IMR-90 (cell line): ENCODE results near the gene RFX5. TPM values are rescaled to one million over a fixed set of nuclear protein-coding genes. Genes with fewer than 3 reads are reported as not detected.
A peak's percentile ranks its signal among the peaks of the same experiment; 100 is the strongest.

Experiments
- ATAC-seq: fragments of 200-7000 bp; cut with Tn5 transposase; 2 replicates; pipeline ENCODE4 v1.9.1; 2020; ENCODE audit warnings: low read depth, mild to moderate bottlenecking, moderate library complexity
- BruUV-seq: library from RNA; stranded (reverse); fragments of 400-500 nt; replicated peaks from 2 replicates; lab custom pipeline; 2021; lab: Mats Ljungman, UMichigan
- CTCF ChIA-PET: fragments of 300-600 bp; formaldehyde crosslinking; extraction: SDS; loops from one replicate; lab custom pipeline; 2021; ENCODE audit warnings: antibody characterized with exemption; lab: Yijun Ruan, JAX
- POLR2A ChIA-PET: fragments of 300-600 bp; sonication (Branson Sonifier 250); formaldehyde crosslinking; loops from one replicate; lab custom pipeline; 2022; ENCODE audit warnings: antibody characterized with exemption; ENCODE audit not compliant: unreplicated experiment; lab: Charles Lee
- DNase-seq: peaks from one replicate; pipeline ENCODE4 v3.0.0; 2013
- H2AFZ ChIP-seq: replicated peaks from 2 replicates; pipeline ENCODE3; 2013; ENCODE audit warnings: low read length, mild to moderate bottlenecking; ENCODE audit not compliant: poor library complexity
- H2AK5ac ChIP-seq: 2 replicates; pipeline ENCODE4 v1.6.1; 2013; ENCODE audit warnings: low read depth, low read length, inconsistent platforms
- H2AK9ac ChIP-seq: replicated peaks from 2 replicates; pipeline ENCODE3; 2013; ENCODE audit warnings: mild to moderate bottlenecking, low read depth, low read length, moderate library complexity; ENCODE audit not compliant: poor library complexity
- H2BK120ac ChIP-seq: 2 replicates; pipeline ENCODE4 v1.6.1; 2013; ENCODE audit warnings: low read depth, low read length, inconsistent platforms
- H2BK15ac ChIP-seq: 3 replicates; pipeline ENCODE4 v1.6.1; 2013; ENCODE audit warnings: low read depth, low read length, inconsistent platforms
- H2BK20ac ChIP-seq: 2 replicates; pipeline ENCODE4 v1.6.1; 2013; ENCODE audit warnings: low read depth, mild to moderate bottlenecking, inconsistent platforms, low read length, moderate library complexity
- H2BK5ac ChIP-seq: 2 replicates; pipeline ENCODE4 v1.6.1; 2013; ENCODE audit warnings: mild to moderate bottlenecking, low read depth, low read length, inconsistent platforms; ENCODE audit not compliant: poor library complexity, severe bottlenecking
- H3K14ac ChIP-seq: replicated peaks from 2 replicates; pipeline ENCODE4 v1.6.1; 2013; ENCODE audit warnings: low read depth, low read length, inconsistent platforms
- H3K18ac ChIP-seq: 2 replicates; pipeline ENCODE4 v1.6.1; 2013; ENCODE audit warnings: low read depth, low read length, control low read depth
- H3K23ac ChIP-seq: 2 replicates; pipeline ENCODE4 v1.6.1; 2013; ENCODE audit warnings: low read depth, low read length, inconsistent platforms
- H3K27ac ChIP-seq: 2 replicates; pipeline ENCODE4 v1.5.1; 2013; ENCODE audit warnings: mild to moderate bottlenecking, control low read depth, low read length; ENCODE audit not compliant: insufficient read depth
- H3K27me3 ChIP-seq: 2 replicates; pipeline ENCODE4 v1.6.1; 2013; ENCODE audit warnings: low read length; ENCODE audit not compliant: control insufficient read depth, insufficient read depth
- H3K36me3 ChIP-seq: 2 replicates; pipeline ENCODE4 v1.6.1; 2013; ENCODE audit warnings: low read length, mixed read lengths; ENCODE audit not compliant: control insufficient read depth, insufficient read depth
- H3K4ac ChIP-seq: 2 replicates; pipeline ENCODE4 v1.6.1; 2013; ENCODE audit warnings: low read depth, low read length, inconsistent platforms
- H3K4me1 ChIP-seq: 2 replicates; pipeline ENCODE4 v1.6.1; 2013; ENCODE audit warnings: low read length, mixed read lengths; ENCODE audit not compliant: control insufficient read depth, insufficient read depth
- H3K4me2 ChIP-seq: 2 replicates; pipeline ENCODE4 v1.6.1; 2013; ENCODE audit warnings: low read depth, mild to moderate bottlenecking, control low read depth, low read length, moderate library complexity
- H3K4me3 ChIP-seq: 2 replicates; pipeline ENCODE4 v1.5.1; 2013; ENCODE audit warnings: low read depth, mild to moderate bottlenecking, control low read depth, low read length, moderate library complexity; ENCODE audit not compliant: insufficient read depth
- H3K56ac ChIP-seq: 2 replicates; pipeline ENCODE4 v1.6.1; 2013; ENCODE audit warnings: low read length, inconsistent platforms; ENCODE audit not compliant: insufficient read depth; ENCODE audit errors: extremely low read depth
- H3K79me1 ChIP-seq, 2 experiments: 2 replicates each; pipeline ENCODE4 v1.6.1; 2013; ENCODE audit warnings: low read length in 2 of 2, inconsistent platforms in 1 of 2, low read depth in 1 of 2
- H3K9ac ChIP-seq: 2 replicates; pipeline ENCODE4 v1.6.1; 2013; ENCODE audit warnings: low read depth, low read length, control low read depth
- H3K9me1 ChIP-seq: 2 replicates; pipeline ENCODE4 v1.6.1; 2013; ENCODE audit warnings: low read length, inconsistent platforms; ENCODE audit not compliant: insufficient read depth
- H3K9me3 ChIP-seq: 2 replicates; pipeline ENCODE4 v1.6.1; 2013; ENCODE audit warnings: low read length; ENCODE audit not compliant: control insufficient read depth, insufficient read depth
- H4K20me1 ChIP-seq: 2 replicates; pipeline ENCODE4 v1.6.1; 2013; ENCODE audit warnings: low read length, inconsistent platforms; ENCODE audit not compliant: insufficient read depth
- H4K5ac ChIP-seq: 2 replicates; pipeline ENCODE4 v1.6.1; 2013; ENCODE audit warnings: mild to moderate bottlenecking, low read depth, low read length, control low read depth
- H4K8ac ChIP-seq, 2 experiments: 2 replicates each; pipeline ENCODE4 v1.6.1; 2013; ENCODE audit warnings: low read depth in 2 of 2, low read length in 2 of 2, control low read depth in 1 of 2, inconsistent platforms in 1 of 2
- H4K91ac ChIP-seq: 2 replicates; pipeline ENCODE4 v1.6.1; 2013; ENCODE audit warnings: low read depth, low read length, inconsistent platforms; ENCODE audit not compliant: insufficient read depth
- BHLHE40 ChIP-seq: fragments of 150-350 bp; IDR thresholded peaks from 2 replicates; pipeline ENCODE4 v1.6.1; 2016; ENCODE audit warnings: mild to moderate bottlenecking, low read depth, low read length
- CEBPB ChIP-seq: IDR thresholded peaks from 2 replicates; pipeline ENCODE4 v1.6.1; 2012; ENCODE audit warnings: low read depth, low read length, improper control_type of control experiment
- CHD1 ChIP-seq: IDR thresholded peaks from 2 replicates; pipeline ENCODE4 v1.6.1; 2012; ENCODE audit warnings: low read depth, low read length, improper control_type of control experiment
- CTCF ChIP-seq: conservative IDR thresholded peaks from 2 replicates; pipeline ENCODE4 v1.5.1; 2012; ENCODE audit warnings: mild to moderate bottlenecking, low read depth, low read length, improper control_type of control experiment
- ELK1 ChIP-seq: fragments of 150-350 bp; IDR thresholded peaks from 2 replicates; pipeline ENCODE4 v1.6.1; 2016; ENCODE audit warnings: low read depth, mild to moderate bottlenecking, low read length, moderate library complexity, borderline replicate concordance
- FOS ChIP-seq: fragments of 150-350 bp; IDR thresholded peaks from 2 replicates; pipeline ENCODE4 v1.6.1; 2016; ENCODE audit warnings: low read depth, low read length
- MAFK ChIP-seq: IDR thresholded peaks from 2 replicates; pipeline ENCODE4 v1.6.1; 2012; ENCODE audit warnings: low read depth, low read length, improper control_type of control experiment
- MAZ ChIP-seq: IDR thresholded peaks from 2 replicates; pipeline ENCODE4 v1.6.1; 2012; ENCODE audit warnings: low read depth, mild to moderate bottlenecking, low read length, improper control_type of control experiment, moderate library complexity, borderline replicate concordance
- MXI1 ChIP-seq: IDR thresholded peaks from 2 replicates; pipeline ENCODE4 v1.6.1; 2012; ENCODE audit warnings: low read depth, mild to moderate bottlenecking, low read length, moderate library complexity, borderline replicate concordance
- NFE2L2 ChIP-seq: fragments of 150-350 bp; IDR thresholded peaks from 2 replicates; pipeline ENCODE4 v1.6.1; 2016; ENCODE audit warnings: low read depth, mild to moderate bottlenecking, low read length
- POLR2A ChIP-seq: IDR thresholded peaks from 2 replicates; pipeline ENCODE4 v1.6.1; 2012; ENCODE audit warnings: mild to moderate bottlenecking, low read depth, low read length
- RAD21 ChIP-seq: IDR thresholded peaks from 2 replicates; pipeline ENCODE4 v1.6.1; 2012; ENCODE audit warnings: low read length, improper control_type of control experiment
- RCOR1 ChIP-seq: IDR thresholded peaks from 2 replicates; pipeline ENCODE4 v1.6.1; 2012; ENCODE audit warnings: mild to moderate bottlenecking, low read length, improper control_type of control experiment; ENCODE audit not compliant: insufficient replicate concordance
- RFX5 ChIP-seq: IDR thresholded peaks from 2 replicates; pipeline ENCODE4 v1.8.0; 2012; ENCODE audit warnings: low read depth, mild to moderate bottlenecking, low read length, moderate library complexity
- SMC3 ChIP-seq: fragments of 150-350 bp; IDR thresholded peaks from 2 replicates; pipeline ENCODE4 v1.6.1; 2016; ENCODE audit warnings: low read depth, mild to moderate bottlenecking, antibody characterized with exemption, low read length, moderate library complexity
- USF2 ChIP-seq: fragments of 150-350 bp; IDR thresholded peaks from 2 replicates; pipeline ENCODE4 v1.6.1; 2017; ENCODE audit warnings: mild to moderate bottlenecking, antibody characterized with exemption, low read length, low read depth
- WGBS, 2 experiments: methylation state at CpG; one replicate each; pipeline versions ENCODE4 v1.1.5 to v1.1.7; 2013; ENCODE audit warnings: missing lambda C conversion rate in 2 of 2; ENCODE audit not compliant: insufficient read length in 1 of 2; ENCODE audit errors: extremely low coverage in 2 of 2; 5-methylcytosine and 5-hydroxymethylcytosine counted together
- dilution Hi-C: fragments of 300-500 bp; cut with HindIII; formaldehyde crosslinking; loops from one replicate; pipeline ENCODE4 v1.14.3; 2018; ENCODE audit warnings: low sequenced_read_pairs; ENCODE audit not compliant: unreplicated experiment
- in situ Hi-C: fragments of 300-500 bp; cut with MboI; formaldehyde crosslinking; loops from 3 replicates; pipeline ENCODE4 v1.14.3; 2019; ENCODE audit warnings: low sequenced_read_pairs, inconsistent platforms, mixed read lengths
- intact Hi-C: fragments of 100-400 bp; cut with micrococcal nuclease; formaldehyde crosslinking; loops from 2 replicates; pipeline ENCODE4 v1.10.0; 2022
- polyA plus RNA-seq, 3 experiments: library from polyadenylated mRNA; depleted of rRNA; stranded (reverse); fragments of >200 nt; gene quantifications; 2 replicates each; pipeline ENCODE4 v1.2.3, GENCODE V29; 2012; ENCODE audit warnings: low replicate concordance in 1 of 3
- total RNA-seq: library from RNA; depleted of rRNA; stranded (reverse); fragments of >200 nt; gene quantifications from 2 replicates; pipeline ENCODE4 v1.2.3, GENCODE V29; 2012

The RFX5 gene
- total and polyA plus RNA-seq, 2 of the 4 experiments (the other 2 are of a cell fraction) = 29.3 to 44.4 TPM

- dilution Hi-C loops = no loop called here
- in situ Hi-C loops = no loop called here
- Histone ChIP-seq H2BK5ac (no peak overlapping the region), H4K8ac (no peak overlapping the region), H2BK120ac (no peak overlapping the region), H3K18ac (no peak overlapping the region), H3K79me1 (peaks cover 0 to 10% of the 10 kb centered on the region in 2 experiments; a peak in 1 of 4 replicates), H2BK15ac (no peak overlapping the region), H2BK20ac (no peak overlapping the region), H4K5ac (no peak overlapping the region), H3K9me1 (peaks cover 9% of the 10 kb centered on the region), H2AK5ac (no peak overlapping the region), H3K4me3 (no peak overlapping the region), H3K36me3 (peaks cover 21% of the 10 kb centered on the region), H4K20me1 (no peaks in the 10 kb centered on the region), H3K27ac (no peak overlapping the region), H2AFZ (peak overlapping the region; percentile 14), H3K14ac (no peak overlapping the region), H3K27me3 (no peaks in the 10 kb centered on the region), H3K4me2 (no peak overlapping the region), H3K4me1 (peaks cover 14% of the 10 kb centered on the region), H4K91ac (no peak overlapping the region), H3K9ac (no peak overlapping the region; the same call in 1 of the 2 replicates), H3K9me3 (no peaks in the 10 kb centered on the region), H3K4ac (no peak overlapping the region), H3K23ac (no peak overlapping the region), H2AK9ac (peak overlapping the region; percentile 30), H3K56ac (no peak overlapping the region)
- intact Hi-C loops = no loop called here
- DNase-seq (no peak), ATAC-seq (no peak)
- BruUV-seq = no TSS peak
- TF ChIP-seq RAD21 (no peak), SMC3 (no peak), CTCF (no peak), MAFK (no peak), USF2 (no peak), ELK1 (no peak), RFX5 (no peak), RCOR1 (no peak), POLR2A (no peak), BHLHE40 (no peak), MXI1 (no peak), FOS (no peak), MAZ (no peak), CHD1 (no peak), NFE2L2 (no peak), CEBPB (no peak)
- no CpG with 5 or more reads among the region's 6 CpGs for WGBS, 2 experiments
- CTCF ChIA-PET = interaction anchor here (0.7 to 1.1 kb wide), 2 partner anchors 12 to 30 kb away, joined by 3 to 4 read pairs; no protein-coding TSS in a partner anchor
- POLR2A ChIA-PET = no interaction called here
Observed at GRCh38 chr1:151370211-151370911, 23.3 kb upstream of the RFX5 start.
